Neural cell (in vitro differentiated cells): ENCODE results near the gene KLHL14. TPM values are rescaled to one million over a fixed set of nuclear protein-coding genes. Genes with fewer than 3 reads are reported as not detected.

Experiments
- H2AFZ ChIP-seq: fragments of 200-600, 300-800 bp; sonication (generic), shearing (Covaris generic); 2 replicates; pipeline ENCODE4 v1.6.0; 2014; ENCODE audit warnings: low read depth, mild to moderate bottlenecking, antibody characterized with exemption, low read length, moderate library complexity
- H3F3A ChIP-seq: fragments of 200-600 bp; shearing (Covaris generic); 2 replicates; pipeline ENCODE4 v1.6.1; 2016; ENCODE audit warnings: mild to moderate bottlenecking, moderate library complexity, mixed read lengths, antibody characterized with exemption, low read length; ENCODE audit not compliant: insufficient read depth, poor library complexity, severe bottlenecking
- H3K27ac ChIP-seq: fragments of 200-600, 300-800 bp; sonication (generic), shearing (Covaris generic); 2 replicates; pipeline ENCODE4 v1.5.1; 2014; ENCODE audit warnings: mild to moderate bottlenecking, low read length, moderate library complexity
- H3K27me3 ChIP-seq: fragments of 300-800, 200-600 bp; sonication (generic), shearing (Covaris generic); 2 replicates; pipeline ENCODE4 v1.6.0; 2014; ENCODE audit warnings: mild to moderate bottlenecking, low read depth, low read length, moderate library complexity; ENCODE audit not compliant: insufficient read depth
- H3K36me3 ChIP-seq: fragments of 300-800, 200-600 bp; sonication (generic), shearing (Covaris generic); 2 replicates; pipeline ENCODE4 v1.5.1; 2014; ENCODE audit warnings: mild to moderate bottlenecking, antibody characterized with exemption, low read length, moderate library complexity; ENCODE audit not compliant: insufficient read depth
- H3K4me2 ChIP-seq: fragments of 300-800, 200-600 bp; sonication (generic), shearing (Covaris generic); 2 replicates; pipeline ENCODE4 v1.6.0; 2014; ENCODE audit warnings: mild to moderate bottlenecking, low read length
- H3K4me3 ChIP-seq: fragments of 300-800, 200-600 bp; sonication (generic), shearing (Covaris generic); 2 replicates; pipeline ENCODE4 v1.5.1; 2014; ENCODE audit warnings: mild to moderate bottlenecking, low read length, moderate library complexity
- H3K79me2 ChIP-seq: fragments of 200-600 bp; shearing (Covaris generic); replicated peaks from 2 replicates; pipeline ENCODE4 v1.6.0; 2014; ENCODE audit warnings: mild to moderate bottlenecking, low read length, moderate library complexity; ENCODE audit not compliant: insufficient read depth
- H3K9ac ChIP-seq: fragments of 300-800, 200-600 bp; sonication (generic), shearing (Covaris generic); 2 replicates; pipeline ENCODE4 v1.6.1; 2016; ENCODE audit warnings: mild to moderate bottlenecking, low read length, mixed read lengths
- H3K9me2 ChIP-seq: fragments of 200-600 bp; shearing (Covaris generic); 2 replicates; pipeline ENCODE4 v1.6.1; 2016; ENCODE audit warnings: mild to moderate bottlenecking, low read length, mixed read lengths; ENCODE audit not compliant: insufficient read depth
- H3K9me3 ChIP-seq: fragments of 200-600, 300-800 bp; sonication (generic), shearing (Covaris generic); 2 replicates; pipeline ENCODE4 v1.6.1; 2016; ENCODE audit warnings: mild to moderate bottlenecking, mixed run types, low read length, moderate library complexity, mixed read lengths
- H4K20me1 ChIP-seq: fragments of 200-600 bp; shearing (Covaris generic); 2 replicates; pipeline ENCODE4 v1.6.1; 2016; ENCODE audit warnings: mild to moderate bottlenecking, mixed run types; ENCODE audit not compliant: insufficient read depth
- CTCF ChIP-seq: fragments of 450-650 bp; IDR thresholded peaks from 2 replicates; pipeline ENCODE4 v1.5.1; 2014; ENCODE audit warnings: antibody characterized with exemption, mild to moderate bottlenecking, moderate library complexity; ENCODE audit not compliant: poor library complexity, severe bottlenecking
- EP300 ChIP-seq: fragments of 450-650 bp; conservative IDR thresholded peaks from 2 replicates; pipeline ENCODE4 v1.6.1; 2014; ENCODE audit warnings: antibody characterized with exemption, mild to moderate bottlenecking, moderate library complexity; ENCODE audit not compliant: poor library complexity, severe bottlenecking
- EZH2 ChIP-seq: fragments of 200-600, 300-800 bp; shearing (Covaris generic), sonication (generic); IDR thresholded peaks from 2 replicates; pipeline ENCODE4 v1.6.1; 2014; ENCODE audit warnings: antibody characterized with exemption, low read length, borderline replicate concordance, mild to moderate bottlenecking; ENCODE audit not compliant: insufficient read depth, poor library complexity, severe bottlenecking
- MXI1 ChIP-seq: fragments of 450-650 bp; conservative IDR thresholded peaks from 2 replicates; pipeline ENCODE4 v1.6.1; 2014; ENCODE audit warnings: antibody characterized with exemption, mild to moderate bottlenecking; ENCODE audit not compliant: poor library complexity, severe bottlenecking
- POLR2AphosphoS5 ChIP-seq: IDR thresholded peaks from 2 replicates; pipeline ENCODE4 v1.6.1; 2012
- RAD21 ChIP-seq: fragments of 450-650 bp; conservative IDR thresholded peaks from 2 replicates; pipeline ENCODE4 v1.6.1; 2014; ENCODE audit warnings: antibody characterized with exemption, mild to moderate bottlenecking, moderate library complexity
- REST ChIP-seq: IDR thresholded peaks from 2 replicates; pipeline ENCODE4 v1.6.1; 2012; ENCODE audit warnings: borderline replicate concordance
- SMC3 ChIP-seq: fragments of 450-650 bp; conservative IDR thresholded peaks from 2 replicates; pipeline ENCODE4 v1.6.1; 2014; ENCODE audit warnings: antibody characterized with exemption, mild to moderate bottlenecking, moderate library complexity; ENCODE audit not compliant: poor library complexity
- TAF1 ChIP-seq: IDR thresholded peaks from 2 replicates; pipeline ENCODE4 v1.6.1; 2012; ENCODE audit warnings: low read depth
- polyA plus RNA-seq: library from polyadenylated mRNA; depleted of rRNA; stranded (reverse); fragments of >200 nt; gene quantifications from 2 replicates; pipeline ENCODE4 v1.2.3, GENCODE V29; 2014

The KLHL14 gene
- polyA plus RNA-seq, 1 donor from 2014 or later, result 0.33 TPM

- no peaks in the 10 kb centered on the region for H3K9me3 ChIP-seq
- H3K9ac ChIP-seq, result no peak overlapping the region
- H3K79me2 ChIP-seq, result no peaks in the 10 kb centered on the region
- TF ChIP-seq REST, result no peak
- no peak for TF ChIP-seq SMC3
- TF ChIP-seq TAF1, result no peak
- TF ChIP-seq CTCF, result no peak
- no peak for TF ChIP-seq RAD21
- no peak for TF ChIP-seq EP300
- TF ChIP-seq POLR2AphosphoS5, result no peak
- no peak for TF ChIP-seq EZH2
- no peak for TF ChIP-seq MXI1
- no peaks in the 10 kb centered on the region for H3K27me3 ChIP-seq
- H3F3A ChIP-seq, result no peaks in the 10 kb centered on the region
- no peak overlapping the region for H3K27ac ChIP-seq
- H3K4me3 ChIP-seq, result no peak overlapping the region
- H3K4me2 ChIP-seq, result no peak overlapping the region
- H3K36me3 ChIP-seq, result no peaks in the 10 kb centered on the region
- H4K20me1 ChIP-seq, result no peaks in the 10 kb centered on the region
- no peaks in the 10 kb centered on the region for H3K9me2 ChIP-seq
- no peak overlapping the region for H2AFZ ChIP-seq
These were observed 43.1 kb upstream of the KLHL14 start for GRCh38 chr18:32815881-32816280.

GRCh38 chr18:32812342-32812741, 39.5 kb upstream of the KLHL14 start:
- TF ChIP-seq RAD21 (no peak), TAF1 (no peak), POLR2AphosphoS5 (no peak), CTCF (no peak), MXI1 (no peak), EZH2 (no peak), REST (no peak), EP300 (no peak), SMC3 (no peak)
- H3K36me3 ChIP-seq, result no peaks in the 10 kb centered on the region
- H3K9me2 ChIP-seq, result no peaks in the 10 kb centered on the region
- no peak overlapping the region for H3K9ac ChIP-seq
- H2AFZ ChIP-seq, result no peak overlapping the region
- H3K27me3 ChIP-seq, result no peaks in the 10 kb centered on the region
- no peaks in the 10 kb centered on the region for H3F3A ChIP-seq
- H3K9me3 ChIP-seq, result no peaks in the 10 kb centered on the region
- no peak overlapping the region for H3K4me2 ChIP-seq
- no peak overlapping the region for H3K27ac ChIP-seq
- no peak overlapping the region for H3K4me3 ChIP-seq
- no peaks in the 10 kb centered on the region for H4K20me1 ChIP-seq
- no peaks in the 10 kb centered on the region for H3K79me2 ChIP-seq
